Endodermal cell (in vitro differentiated cells): ENCODE results near the gene KIF16B. TPM values are rescaled to one million over a fixed set of nuclear protein-coding genes. Genes with fewer than 3 reads are reported as not detected.

Experiments
- DNase-seq: peaks from one replicate; pipeline ENCODE4 v3.0.0-alpha.2; 2017
- H3K27ac ChIP-seq: 2 replicates; pipeline ENCODE4 v1.5.1; 2013; ENCODE audit warnings: mild to moderate bottlenecking, low read depth, low read length, moderate library complexity
- H3K27me3 ChIP-seq: 2 replicates; pipeline ENCODE4 v1.6.1; 2013; ENCODE audit warnings: mild to moderate bottlenecking, low read length, moderate library complexity; ENCODE audit not compliant: insufficient read depth, control insufficient read depth, poor library complexity, severe bottlenecking
- H3K36me3 ChIP-seq: 2 replicates; pipeline ENCODE4 v1.7.0; 2013; ENCODE audit warnings: mild to moderate bottlenecking, low read length, moderate library complexity; ENCODE audit not compliant: control insufficient read depth, insufficient read depth
- H3K4me1 ChIP-seq: one replicate; pipeline ENCODE4 v1.7.0; 2013; ENCODE audit warnings: low read length; ENCODE audit not compliant: control insufficient read depth, insufficient read depth
- H3K4me3 ChIP-seq: 2 replicates; pipeline ENCODE4 v1.5.1; 2013; ENCODE audit warnings: mild to moderate bottlenecking, low read length, moderate library complexity
- H3K9ac ChIP-seq: 2 replicates; pipeline ENCODE4 v1.6.1; 2013; ENCODE audit warnings: mild to moderate bottlenecking, low read length, moderate library complexity; ENCODE audit not compliant: poor library complexity, severe bottlenecking; ENCODE audit errors: extremely low read depth
- H3K9me3 ChIP-seq: 2 replicates; pipeline ENCODE4 v1.6.1; 2013; ENCODE audit warnings: mild to moderate bottlenecking, low read length, moderate library complexity; ENCODE audit not compliant: control insufficient read depth
- H3K27ac Mint-ChIP-seq: 2 replicates; pipeline ENCODE4 v1.8.0; 2020; ENCODE audit warnings: mixed read lengths
- H3K27me3 Mint-ChIP-seq: 2 replicates; pipeline ENCODE4 v1.8.0; 2021; ENCODE audit warnings: mild to moderate bottlenecking, mixed read lengths; ENCODE audit not compliant: insufficient read depth
- H3K36me3 Mint-ChIP-seq: 2 replicates; pipeline ENCODE4 v1.8.0; 2020; ENCODE audit warnings: low read depth, mixed read lengths
- H3K4me1 Mint-ChIP-seq: 2 replicates; pipeline ENCODE4 v1.8.0; 2020; ENCODE audit warnings: mixed read lengths
- H3K4me3 Mint-ChIP-seq: 2 replicates; pipeline ENCODE4 v1.8.0; 2020; ENCODE audit warnings: mild to moderate bottlenecking, moderate library complexity, mixed read lengths
- H3K9me3 Mint-ChIP-seq: 2 replicates; pipeline ENCODE4 v1.8.0; 2020; ENCODE audit warnings: mild to moderate bottlenecking, mixed read lengths
- CTCF ChIP-seq: fragments of 200-600 bp; sonication (generic); conservative IDR thresholded peaks from 2 replicates; pipeline ENCODE4 v1.5.0; 2021; ENCODE audit warnings: antibody characterized with exemption, mild to moderate bottlenecking
- WGBS, 2 experiments: methylation state at CpG; one replicate each; pipeline versions ENCODE4 v1.1.5 to v1.1.7; 2013; ENCODE audit warnings: missing lambda C conversion rate in 2 of 2, mixed read lengths in 1 of 2; ENCODE audit not compliant: insufficient coverage in 1 of 2, insufficient read length in 1 of 2; 5-methylcytosine and 5-hydroxymethylcytosine counted together
- total RNA-seq, 2 donors: library from RNA; stranded (reverse); fragmentation: NEBNext Ultra II Directional in 1 of 2; extraction: Animal tissue kit (Norgen Biotek cat#: 25700) in 1 of 2; gene quantifications; 2 replicates in 1 of 2; 3 replicates in 1 of 2; pipeline ENCODE4 v1.2.1, GENCODE V29; 2021

KIF16B gene
- total RNA-seq, 2 donors from 2014 or later: 17.3 to 18.8 TPM

- H3K36me3 ChIP-seq: peaks cover 4% of the 10 kb centered on the region
- H3K9me3 Mint-ChIP-seq: no peaks in the 10 kb centered on the region
- WGBS, 2 experiments: 83 to 100% methylated on average over 1 of the region's 1 CpG
- H3K4me3 Mint-ChIP-seq: no peak overlapping the region
- H3K36me3 Mint-ChIP-seq: peaks cover 51% of the 10 kb centered on the region
- no peaks in the 10 kb centered on the region for H3K27me3 Mint-ChIP-seq
- no peak for TF ChIP-seq CTCF
- H3K27ac ChIP-seq: no peak overlapping the region
- peaks cover 5% of the 10 kb centered on the region for H3K4me1 ChIP-seq
- no peaks in the 10 kb centered on the region for H3K27me3 ChIP-seq
- no peaks in the 10 kb centered on the region for H3K9me3 ChIP-seq
- peaks cover 10% of the 10 kb centered on the region for H3K4me1 Mint-ChIP-seq
- H3K9ac ChIP-seq: no peak overlapping the region
- no peak overlapping the region for H3K27ac Mint-ChIP-seq
- no peak overlapping the region for H3K4me3 ChIP-seq
- DNase-seq: no peak
These were observed 79.8 kb downstream of the KIF16B start for GRCh38 chr20:16493486-16493885.

- DNase-seq: no peak
- Mint-ChIP-seq H3K4me1 (no peaks in the 10 kb centered on the region), H3K9me3 (no peaks in the 10 kb centered on the region), H3K27ac (no peak overlapping the region), H3K36me3 (peaks cover 57% of the 10 kb centered on the region), H3K27me3 (no peaks in the 10 kb centered on the region), H3K4me3 (no peak overlapping the region)
- H3K9ac ChIP-seq: no peak overlapping the region
- no peaks in the 10 kb centered on the region for H3K27me3 ChIP-seq
- H3K27ac ChIP-seq: no peak overlapping the region
- no peaks in the 10 kb centered on the region for H3K4me1 ChIP-seq
- H3K36me3 ChIP-seq: peaks cover 4% of the 10 kb centered on the region
- H3K4me3 ChIP-seq: no peak overlapping the region
- no peaks in the 10 kb centered on the region for H3K9me3 ChIP-seq
- no peak for TF ChIP-seq CTCF
- 89 to 94% methylated on average over 3 to 7 of the region's 7 CpGs for WGBS, 2 experiments
These were observed 81.8 kb downstream of the KIF16B start for GRCh38 chr20:16491294-16491905.

GRCh38 chr20:16490696-16491095, 82.6 kb downstream of the KIF16B start:
- no peak overlapping the region for H3K4me3 Mint-ChIP-seq
- H3K27ac Mint-ChIP-seq: no peak overlapping the region
- WGBS, 2 experiments: 96 to 100% methylated on average over 2 to 3 of the region's 3 CpGs
- no peak overlapping the region for H3K9ac ChIP-seq
- no peaks in the 10 kb centered on the region for H3K9me3 Mint-ChIP-seq
- no peak for DNase-seq
- peaks cover 4% of the 10 kb centered on the region for H3K36me3 ChIP-seq
- H3K27me3 Mint-ChIP-seq: no peaks in the 10 kb centered on the region
- no peaks in the 10 kb centered on the region for H3K9me3 ChIP-seq
- no peak overlapping the region for H3K27ac ChIP-seq
- H3K27me3 ChIP-seq: no peaks in the 10 kb centered on the region
- no peak for TF ChIP-seq CTCF
- no peaks in the 10 kb centered on the region for H3K4me1 Mint-ChIP-seq
- peaks cover 58% of the 10 kb centered on the region for H3K36me3 Mint-ChIP-seq
- no peaks in the 10 kb centered on the region for H3K4me1 ChIP-seq
- H3K4me3 ChIP-seq: no peak overlapping the region
